Stimulated activated naive CD8-positive, alpha-beta T cell treated with anti-CD3 and anti-CD28 coated beads, Interleukin-15, Interleukin-2, amounts not matched to agents 100 ng/mL and 50 ng/mL, for 24 hours (primary cell): ENCODE measurements around the gene DIPK1B.
A peak's percentile ranks its signal among the peaks of the same experiment; 100 is the strongest.
"Not testable (repeated sequence)": the region's sequence is repeated elsewhere in the genome, so short reads cannot be mapped to it uniquely, and the experiment has no call there.

ENCODE experiments used
- H3K27ac Mint-ChIP-seq: one replicate; pipeline ENCODE4 v1.8.0; 2021; ENCODE audit warnings: mild to moderate bottlenecking, mixed read lengths
- H3K27me3 Mint-ChIP-seq: one replicate; pipeline ENCODE4 v1.8.0; 2021; ENCODE audit warnings: mixed read lengths
- H3K36me3 Mint-ChIP-seq: one replicate; pipeline ENCODE4 v1.8.0; 2021; ENCODE audit warnings: low read depth, mixed read lengths
- H3K4me1 Mint-ChIP-seq: one replicate; pipeline ENCODE4 v1.8.0; 2021; ENCODE audit warnings: low read depth, mixed read lengths
- H3K4me3 Mint-ChIP-seq: one replicate; pipeline ENCODE4 v1.8.0; 2021; ENCODE audit warnings: mild to moderate bottlenecking, mixed read lengths
- H3K9me3 Mint-ChIP-seq: one replicate; pipeline ENCODE4 v1.8.0; 2021; ENCODE audit warnings: mixed read lengths

Gene DIPK1B

DNA sequence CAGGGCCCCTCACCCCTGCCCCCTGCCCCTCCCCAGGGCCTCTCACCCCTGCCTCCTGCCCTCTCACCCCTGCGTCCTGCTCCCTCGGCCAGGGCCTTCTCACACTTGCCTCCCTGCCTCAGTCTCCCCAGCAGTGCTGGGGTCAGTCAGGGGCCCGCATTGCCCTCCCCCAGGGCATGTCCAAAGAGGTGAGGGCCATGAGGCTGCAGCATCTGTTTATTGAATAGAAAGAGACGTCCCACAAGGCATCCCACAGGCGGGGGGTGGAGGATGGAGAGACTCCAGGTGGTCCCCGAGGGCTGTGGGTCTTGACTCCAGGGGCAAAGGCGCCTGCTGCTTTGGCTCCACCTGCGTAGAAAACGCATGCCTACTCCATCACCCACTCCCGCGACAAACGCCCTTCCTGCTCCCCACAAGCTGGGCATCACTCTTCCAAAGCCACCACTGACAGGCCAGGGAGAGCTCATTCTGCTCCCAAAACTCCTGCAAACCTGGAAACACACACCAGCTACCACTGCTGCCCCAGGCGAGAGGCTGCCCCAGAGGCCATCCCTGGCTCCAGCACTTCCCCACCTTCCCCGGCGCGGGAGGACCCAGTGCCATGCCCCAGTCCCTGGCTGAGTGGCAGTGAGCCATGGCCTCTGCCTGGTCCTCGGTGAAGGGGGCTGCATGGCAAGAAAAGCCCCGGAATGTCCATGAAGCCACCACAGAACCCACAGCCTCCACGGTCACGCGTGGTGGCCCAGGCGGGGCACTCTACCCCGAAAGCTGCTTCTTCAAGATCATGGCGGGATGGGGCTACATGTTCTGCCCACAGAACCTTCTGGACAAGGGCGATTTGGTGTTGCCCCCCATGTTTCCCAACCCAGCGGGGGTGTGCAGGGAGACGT is 47.3 kb downstream of the DIPK1B start:
- no peak overlapping the region for H3K27ac Mint-ChIP-seq
- H3K4me3 Mint-ChIP-seq: no peak overlapping the region
- no peaks in the 10 kb centered on the region for H3K36me3 Mint-ChIP-seq
- peaks cover 4% of the 10 kb centered on the region for H3K4me1 Mint-ChIP-seq
- peaks cover 3% of the 10 kb centered on the region for H3K27me3 Mint-ChIP-seq
- H3K9me3 Mint-ChIP-seq: no peaks in the 10 kb centered on the region

- no peak overlapping the region for H3K4me3 Mint-ChIP-seq
- no peak overlapping the region for H3K27ac Mint-ChIP-seq
- H3K36me3 Mint-ChIP-seq: no peaks in the 10 kb centered on the region
- H3K27me3 Mint-ChIP-seq: peaks cover 3% of the 10 kb centered on the region
- peaks cover 5% of the 10 kb centered on the region for H3K4me1 Mint-ChIP-seq
- no peaks in the 10 kb centered on the region for H3K9me3 Mint-ChIP-seq
Observed at GRCh38 chr9:136760424-136760823, 48.1 kb downstream of the DIPK1B start.

- H3K9me3 Mint-ChIP-seq, H3K27ac Mint-ChIP-seq, H3K4me3 Mint-ChIP-seq, H3K36me3 Mint-ChIP-seq, H3K27me3 Mint-ChIP-seq: not testable (repeated sequence)
- peaks cover 10% of the 10 kb centered on the region for H3K4me1 Mint-ChIP-seq
Observed at GRCh38 chr9:136760834-136761544, 48.6 kb downstream of the DIPK1B start.

DNA sequence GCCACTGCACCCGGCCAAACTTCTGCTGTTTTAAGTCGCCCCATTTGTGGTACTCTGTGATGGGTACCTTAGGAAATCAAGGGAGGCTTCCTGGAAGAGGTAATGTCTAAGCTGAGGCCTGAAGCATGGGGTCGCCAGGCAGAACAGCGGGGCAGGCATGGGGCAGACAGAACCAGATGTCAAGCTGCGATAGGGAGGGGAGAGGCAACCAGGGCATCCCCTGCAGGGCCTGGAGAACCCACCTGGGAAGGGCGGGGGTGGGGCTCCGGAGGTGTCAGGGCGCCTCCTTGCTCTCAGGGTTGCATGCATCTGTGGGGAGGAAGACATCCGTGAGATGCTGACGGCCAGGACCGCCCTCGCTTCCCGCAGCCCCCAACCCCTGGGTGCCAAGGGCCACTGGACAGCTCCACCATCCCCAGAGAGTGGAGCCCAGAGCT is 49.2 kb downstream of the DIPK1B start:
- H3K4me1 Mint-ChIP-seq: peaks cover 14% of the 10 kb centered on the region
- H3K27me3 Mint-ChIP-seq: no peaks in the 10 kb centered on the region
- H3K4me3 Mint-ChIP-seq: no peak overlapping the region
- no peaks in the 10 kb centered on the region for H3K9me3 Mint-ChIP-seq
- H3K36me3 Mint-ChIP-seq: no peaks in the 10 kb centered on the region
- no peak overlapping the region for H3K27ac Mint-ChIP-seq

- H3K4me1 Mint-ChIP-seq: peaks cover 21% of the 10 kb centered on the region
- H3K9me3 Mint-ChIP-seq: no peaks in the 10 kb centered on the region
- H3K36me3 Mint-ChIP-seq: no peaks in the 10 kb centered on the region
- H3K27ac Mint-ChIP-seq: no peak overlapping the region
- H3K27me3 Mint-ChIP-seq: peaks cover 3% of the 10 kb centered on the region
- no peak overlapping the region for H3K4me3 Mint-ChIP-seq
Observed at GRCh38 chr9:136762221-136762691, 49.9 kb downstream of the DIPK1B start.

- no peaks in the 10 kb centered on the region for H3K9me3 Mint-ChIP-seq
Observed at GRCh38 chr9:136762915-136763648, 50.7 kb downstream of the DIPK1B start.

DNA sequence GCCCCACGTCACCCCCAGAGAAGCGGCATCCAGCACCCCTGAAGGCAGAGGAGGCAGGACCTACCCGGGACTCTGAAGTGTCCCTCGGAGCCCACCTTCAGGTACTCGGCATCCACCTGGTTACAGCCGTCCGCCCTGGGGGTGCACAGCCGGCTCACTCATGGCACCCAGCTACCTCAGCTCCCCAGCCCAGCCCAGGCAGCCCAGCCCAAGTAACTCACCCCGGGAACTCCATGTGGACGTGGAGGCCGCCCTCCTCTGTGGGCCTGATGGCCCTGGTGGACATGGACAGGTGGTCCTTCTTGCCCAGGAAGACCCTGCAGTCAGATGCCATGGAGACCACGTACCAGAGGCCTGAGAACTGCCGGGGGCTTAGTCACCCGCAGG is 51.3 kb downstream of the DIPK1B start:
- Mint-ChIP-seq H3K36me3 (no peaks in the 10 kb centered on the region), H3K27me3 (peaks cover 8% of the 10 kb centered on the region), H3K27ac (no peak overlapping the region)

More at GRCh38 chr9:136762915-136763648, 50.7 kb downstream of the DIPK1B start:
- Mint-ChIP-seq H3K4me1 (peaks cover 21% of the 10 kb centered on the region), H3K36me3 (no peaks in the 10 kb centered on the region), H3K27ac (no peak overlapping the region), H3K4me3 (no peak overlapping the region), H3K27me3 (peaks cover 8% of the 10 kb centered on the region)

GRCh38 chr9:136764301-136764891 is 52.0 kb downstream of the DIPK1B start, which contains the start of gene LCN15:
LCN15 (minus strand) TSS chr9:136764518; CDS start chr9:136764488, 30 bp downstream.
- Mint-ChIP-seq H3K27me3 (peaks cover 8% of the 10 kb centered on the region), H3K4me3 (no peak within 1 kb of the TSS), H3K27ac (no peak within 1 kb of the TSS), H3K36me3 (no peaks in the 10 kb centered on the region), H3K9me3 (no peaks in the 10 kb centered on the region), H3K4me1 (peaks cover 21% of the 10 kb centered on the region)

More for the DNA sequence above, 51.3 kb downstream of the DIPK1B start:
- H3K4me3 Mint-ChIP-seq: no peak overlapping the region
- H3K4me1 Mint-ChIP-seq: peaks cover 21% of the 10 kb centered on the region
- no peaks in the 10 kb centered on the region for H3K9me3 Mint-ChIP-seq

GRCh38 chr9:136765041-136765440 is 52.7 kb downstream of the DIPK1B start:
- peaks cover 8% of the 10 kb centered on the region for H3K27me3 Mint-ChIP-seq
- H3K4me3 Mint-ChIP-seq: no peak overlapping the region
- peaks cover 21% of the 10 kb centered on the region for H3K4me1 Mint-ChIP-seq
- H3K36me3 Mint-ChIP-seq: no peaks in the 10 kb centered on the region
- H3K9me3 Mint-ChIP-seq: no peaks in the 10 kb centered on the region
- H3K27ac Mint-ChIP-seq: no peak overlapping the region

DNA sequence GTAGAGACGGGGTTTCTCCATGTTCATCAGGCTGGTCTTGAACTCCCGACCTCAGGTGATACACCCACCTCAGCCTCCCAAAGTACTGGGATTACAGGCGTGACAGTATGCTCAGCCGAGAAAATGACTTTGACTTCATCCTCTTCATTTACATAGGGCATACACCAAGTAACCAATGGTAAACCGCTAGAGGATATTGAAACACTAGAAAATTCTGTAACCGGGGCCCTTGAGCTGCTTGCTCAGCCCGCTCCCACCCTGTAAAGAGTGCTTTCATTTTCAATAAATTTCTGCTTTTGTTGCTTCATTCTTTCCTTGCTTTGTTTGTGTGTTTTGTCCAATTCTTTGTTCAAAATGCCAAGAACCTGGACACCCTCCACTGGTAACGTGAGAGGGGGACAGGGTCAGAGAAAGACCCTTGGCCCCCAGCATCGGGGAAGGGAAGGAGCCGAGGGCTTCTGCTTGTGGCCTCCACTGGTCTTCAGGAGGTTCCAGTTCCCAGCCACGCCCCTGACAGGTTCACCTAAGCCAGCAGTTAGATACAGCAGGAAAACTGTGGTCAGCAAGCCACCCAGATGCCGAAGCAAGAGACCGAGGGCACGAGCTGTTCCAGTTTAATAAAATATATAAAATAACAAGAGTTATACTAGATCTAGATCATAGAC is 53.5 kb downstream of the DIPK1B start:
- not testable (repeated sequence) for H3K4me3 Mint-ChIP-seq, H3K27me3 Mint-ChIP-seq, H3K36me3 Mint-ChIP-seq, H3K27ac Mint-ChIP-seq, H3K9me3 Mint-ChIP-seq
- H3K4me1 Mint-ChIP-seq: peaks cover 19% of the 10 kb centered on the region

- Mint-ChIP-seq H3K4me3 (peak overlapping the region; percentile 36), H3K27ac (peak overlapping the region; percentile 84), H3K4me1 (peaks cover 17% of the 10 kb centered on the region)
- not testable (repeated sequence) for H3K9me3 Mint-ChIP-seq, H3K27me3 Mint-ChIP-seq, H3K36me3 Mint-ChIP-seq
Observed at GRCh38 chr9:136766410-136767120, 54.2 kb downstream of the DIPK1B start.

DNA sequence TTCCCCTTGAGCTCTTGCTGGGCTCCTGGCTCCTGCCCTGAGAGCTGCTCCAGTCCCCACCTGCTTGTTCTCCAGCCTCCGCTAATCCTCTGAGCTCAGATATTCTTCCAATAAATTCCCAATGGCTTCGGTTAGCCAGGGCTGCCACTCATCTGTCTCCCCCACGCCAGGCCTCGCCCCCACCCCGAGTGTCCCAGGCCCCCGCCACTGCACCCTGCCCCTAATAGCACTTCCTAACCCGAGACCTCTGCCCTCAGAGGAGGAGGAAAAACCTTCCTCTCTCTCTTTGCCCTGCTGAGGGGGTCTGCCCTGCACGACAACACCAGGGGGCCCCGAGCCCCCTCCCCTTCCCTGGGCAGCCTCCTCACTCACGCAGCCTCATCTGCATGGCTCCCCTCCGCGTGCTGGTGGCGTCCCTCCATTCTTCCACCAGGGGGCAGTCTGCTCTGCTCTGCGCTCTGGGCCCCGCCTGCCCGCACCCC is 57.4 kb downstream of the DIPK1B start:
- Mint-ChIP-seq H3K4me1 (peaks cover 17% of the 10 kb centered on the region), H3K27me3 (peaks cover 8% of the 10 kb centered on the region), H3K27ac (no peak overlapping the region), H3K9me3 (peaks cover 9% of the 10 kb centered on the region), H3K4me3 (no peak overlapping the region), H3K36me3 (no peaks in the 10 kb centered on the region)

DNA sequence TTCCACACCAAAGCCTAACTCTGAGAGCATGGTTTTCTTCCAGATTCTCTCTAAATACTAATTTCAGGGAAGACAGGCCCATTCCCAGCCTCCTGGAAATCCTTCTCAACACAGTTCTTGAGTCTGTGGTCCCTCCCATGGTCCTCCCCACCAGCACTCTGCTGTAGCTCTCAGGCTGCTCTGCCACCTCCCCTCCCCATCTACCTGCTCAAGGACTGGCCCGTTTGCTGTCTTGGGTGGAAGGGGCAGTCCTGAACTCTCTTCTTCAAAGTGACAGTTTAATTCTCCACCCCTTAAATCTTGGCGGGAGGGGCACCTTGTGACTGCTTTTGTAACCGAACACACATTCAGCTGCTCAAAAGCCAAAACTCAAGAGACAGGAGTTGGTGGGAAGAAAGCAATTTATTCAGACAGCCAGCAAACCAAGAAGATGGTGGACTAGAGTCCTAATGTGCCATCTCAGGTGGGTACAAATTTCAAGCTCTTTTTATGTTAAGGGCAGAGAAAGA is 59.6 kb downstream of the DIPK1B start:
- no peak overlapping the region for H3K4me3 Mint-ChIP-seq

More for the DNA sequence above, 59.6 kb downstream of the DIPK1B start:
- H3K36me3 Mint-ChIP-seq: no peaks in the 10 kb centered on the region
- no peak overlapping the region for H3K27ac Mint-ChIP-seq
- peaks cover 8% of the 10 kb centered on the region for H3K27me3 Mint-ChIP-seq
- H3K9me3 Mint-ChIP-seq: peaks cover 9% of the 10 kb centered on the region
- H3K4me1 Mint-ChIP-seq: peaks cover 3% of the 10 kb centered on the region
